CD4-positive, alpha-beta T cell (primary cell): ENCODE measurements around the gene TUBAL3. TPM values are rescaled to one million over a fixed set of nuclear protein-coding genes. Genes with fewer than 3 reads are reported as not detected.

Source experiments
- ATAC-seq: fragments of 200-7000 bp; cut with Tn5 transposase; one replicate; pipeline ENCODE4 v1.10.0; 2022; ENCODE audit warnings: mild to moderate bottlenecking; ENCODE audit not compliant: poor library complexity
- CTCF ChIA-PET: fragments of 350-600 bp; sonication (Branson Sonifier 250); formaldehyde crosslinking; loops from one replicate; lab custom pipeline; 2021; ENCODE audit warnings: antibody characterized with exemption, inconsistent platforms; lab: Charles Lee
- POLR2A ChIA-PET: fragments of 350-600 bp; sonication (Branson Sonifier 250); formaldehyde crosslinking; loops from one replicate; lab custom pipeline; 2021; ENCODE audit warnings: antibody characterized with exemption, inconsistent platforms; lab: Charles Lee
- DNase-seq, 14 experiments: peaks; one replicate each; pipeline ENCODE4 v3.0.0-alpha.2; 2013 to 2020; ENCODE audit warnings: mixed read lengths in 2 of 14
- H3K27ac ChIP-seq, 2 donors: one replicate each; pipeline versions ENCODE4 v1.5.1 to v1.7.0; 2013; ENCODE audit warnings: low read length in 2 of 2, low read depth in 1 of 2, mild to moderate bottlenecking in 1 of 2
- H3K27me3 ChIP-seq, 2 experiments: 1 replicate in 1 of 2; 2 replicates in 1 of 2; pipeline versions ENCODE4 v1.6.1 to v1.7.0; 2013; ENCODE audit warnings: low read length in 2 of 2, control low read depth in 1 of 2, mild to moderate bottlenecking in 1 of 2, moderate library complexity in 1 of 2; ENCODE audit not compliant: insufficient read depth in 2 of 2, control insufficient read depth in 1 of 2
- H3K36me3 ChIP-seq: one replicate; pipeline ENCODE4 v1.6.1; 2013; ENCODE audit warnings: low read length, control low read depth; ENCODE audit not compliant: insufficient read depth
- H3K4me1 ChIP-seq: one replicate; pipeline ENCODE4 v1.6.1; 2013; ENCODE audit warnings: low read length, control low read depth; ENCODE audit not compliant: insufficient read depth
- H3K4me3 ChIP-seq: one replicate; pipeline ENCODE4 v1.5.1; 2013; ENCODE audit warnings: mild to moderate bottlenecking, low read length, moderate library complexity
- H3K9me3 ChIP-seq, 2 experiments: 1 replicate in 1 of 2; 2 replicates in 1 of 2; pipeline versions ENCODE4 v1.6.1 to v1.7.0; 2013; ENCODE audit warnings: low read length in 2 of 2, mild to moderate bottlenecking in 2 of 2, control low read depth in 1 of 2, moderate library complexity in 1 of 2; ENCODE audit not compliant: control insufficient read depth in 1 of 2, insufficient read depth in 1 of 2
- H3K27ac Mint-ChIP-seq: one replicate; pipeline ENCODE4 v1.8.0; 2020; ENCODE audit warnings: mixed read lengths
- H3K27me3 Mint-ChIP-seq: one replicate; pipeline ENCODE4 v1.8.0; 2021; ENCODE audit warnings: mixed read lengths
- H3K36me3 Mint-ChIP-seq: one replicate; pipeline ENCODE4 v1.8.0; 2021; ENCODE audit warnings: low read depth, mixed read lengths
- H3K4me1 Mint-ChIP-seq: one replicate; pipeline ENCODE4 v1.8.0; 2021; ENCODE audit warnings: low read depth, mixed read lengths
- H3K4me3 Mint-ChIP-seq: one replicate; pipeline ENCODE4 v1.8.0; 2020; ENCODE audit warnings: mild to moderate bottlenecking, mixed read lengths
- H3K9me3 Mint-ChIP-seq: one replicate; pipeline ENCODE4 v1.8.0; 2020; ENCODE audit warnings: mixed read lengths
- CTCF ChIP-seq: fragments of 200-600 bp; IDR thresholded peaks from one replicate; pipeline ENCODE4 v1.8.0; 2022; ENCODE audit warnings: antibody characterized with exemption, mild to moderate bottlenecking
- intact Hi-C, 2 experiments: fragments of 100-400 bp; cut with DNase I in 1 of 2; cut with micrococcal nuclease in 1 of 2; formaldehyde crosslinking; loops; one replicate each; pipeline versions ENCODE4 v1.15.1 to v1.9.0; 2023 to 2025; cut with DNase I, micrococcal nuclease
- total RNA-seq, 174 experiments: library from RNA in 2 of 174; stranded (reverse) in 2 of 174; gene quantifications; one replicate each; pipeline ENCODE4 v1.2.3 and lab custom pipeline; 2021 to 2026

TUBAL3 gene
- total RNA-seq, 2 experiments from 2014 or later, result not detected

GRCh38 chr10:5447611-5448071 is 43.0 kb upstream of the TUBAL3 start:
- H3K4me3 Mint-ChIP-seq, result peak overlapping the region; percentile 98
- H3K9me3 ChIP-seq, result no peaks in the 10 kb centered on the region
- DNase-seq (peak in 4 of 14 experiments; percentile 15 to 71 (median 64)), ATAC-seq (peak; percentile 67)
- peaks cover 2% of the 10 kb centered on the region for H3K36me3 ChIP-seq
- no peaks in the 10 kb centered on the region for H3K27me3 ChIP-seq
- peaks cover 6% of the 10 kb centered on the region for H3K4me1 ChIP-seq
- POLR2A ChIA-PET, result interaction anchor here (0.7 to 2.9 kb wide), 15 partner anchors 8 to 443 kb away, joined by 3 to 32 read pairs (median 5); partner anchors contain the start of gene FBH1
- H3K27ac ChIP-seq, result no peak overlapping the region
- peak overlapping the region; percentile 56 for H3K4me3 ChIP-seq
- TF ChIP-seq CTCF, result no peak
- H3K27ac Mint-ChIP-seq, result peak overlapping the region; percentile 90
- intact Hi-C loops, result loop anchor here (2.0 to 5.0 kb wide), 2 partner anchors 101 to 105 kb away; no protein-coding TSS in a partner anchor
- H3K36me3 Mint-ChIP-seq, result peaks cover 16% of the 10 kb centered on the region
- no peaks in the 10 kb centered on the region for H3K27me3 Mint-ChIP-seq
- no peaks in the 10 kb centered on the region for H3K9me3 Mint-ChIP-seq
- H3K4me1 Mint-ChIP-seq, result peaks cover 47% of the 10 kb centered on the region
- CTCF ChIA-PET, result interaction anchor here (8.6 kb wide), 1 partner anchor 176 kb away, joined by 116 read pairs; no protein-coding TSS in a partner anchor

- no peaks in the 10 kb centered on the region for H3K9me3 ChIP-seq
- H3K27ac ChIP-seq, result no peak overlapping the region
- Mint-ChIP-seq H3K27me3 (no peaks in the 10 kb centered on the region), H3K9me3 (no peaks in the 10 kb centered on the region), H3K27ac (peak overlapping the region; percentile 90), H3K36me3 (peaks cover 10% of the 10 kb centered on the region), H3K4me3 (peak overlapping the region; percentile 98), H3K4me1 (peaks cover 51% of the 10 kb centered on the region)
- CTCF ChIA-PET, result interaction anchor here (1.0 to 8.6 kb wide), 2 partner anchors 177 to 183 kb away, joined by 3 to 116 read pairs; no protein-coding TSS in a partner anchor
- H3K27me3 ChIP-seq, result no peaks in the 10 kb centered on the region
- no peak for TF ChIP-seq CTCF
- POLR2A ChIA-PET, result interaction anchor here (0.5 to 2.9 kb wide), 24 partner anchors 9 to 621 kb away, joined by 3 to 32 read pairs (median 5); partner anchors contain the start of genes AKR1E2, FBH1, GDI2 and TASOR2
- no peaks in the 10 kb centered on the region for H3K36me3 ChIP-seq
- peaks cover 6% of the 10 kb centered on the region for H3K4me1 ChIP-seq
- intact Hi-C loops, result loop anchor here (2.0 to 5.0 kb wide), 2 partner anchors 102 to 105 kb away; no protein-coding TSS in a partner anchor
- DNase-seq (no peak), ATAC-seq (peak; percentile 30)
- H3K4me3 ChIP-seq, result peak overlapping the region; percentile 56
Observed at GRCh38 chr10:5447056-5447455, 42.4 kb upstream of the TUBAL3 start.

- peak; percentile 60 to 89 (median 76) for DNase-seq
- H3K27ac ChIP-seq, result peak overlapping the region in 1 of 2 donors; percentile 43
- CTCF ChIA-PET, result interaction anchor here (1.0 to 8.6 kb wide), 2 partner anchors 177 to 184 kb away, joined by 3 to 116 read pairs; no protein-coding TSS in a partner anchor
- POLR2A ChIA-PET, result interaction anchor here (0.5 to 2.9 kb wide), 24 partner anchors 8 to 631 kb away, joined by 3 to 32 read pairs (median 5); partner anchors contain the start of genes AKR1E2, GDI2 and TASOR2
- H3K4me1 ChIP-seq, result peaks cover 6% of the 10 kb centered on the region
- ATAC-seq, result peak; percentile 78
- intact Hi-C loops, result loop anchor here (2.0 to 5.0 kb wide), 2 partner anchors 102 to 106 kb away; no protein-coding TSS in a partner anchor
- H3K36me3 Mint-ChIP-seq, result peaks cover 4% of the 10 kb centered on the region
- H3K4me3 ChIP-seq, result peak overlapping the region; percentile 56
- H3K4me3 Mint-ChIP-seq, result peak overlapping the region; percentile 98
- no peaks in the 10 kb centered on the region for H3K36me3 ChIP-seq
- no peaks in the 10 kb centered on the region for H3K27me3 Mint-ChIP-seq
- no peaks in the 10 kb centered on the region for H3K27me3 ChIP-seq
- peaks cover 52% of the 10 kb centered on the region for H3K4me1 Mint-ChIP-seq
- H3K9me3 ChIP-seq, result no peaks in the 10 kb centered on the region
- H3K9me3 Mint-ChIP-seq, result no peaks in the 10 kb centered on the region
- no peak for TF ChIP-seq CTCF
- peak overlapping the region; percentile 90 for H3K27ac Mint-ChIP-seq
Observed at GRCh38 chr10:5446390-5446926, 41.8 kb upstream of the TUBAL3 start.
